Endodermal cell (in vitro differentiated cells): ENCODE measurements around the gene AGBL3. TPM values are rescaled to one million over a fixed set of nuclear protein-coding genes. Genes with fewer than 3 reads are reported as not detected.

ENCODE experiments used
- DNase-seq: peaks from one replicate; pipeline ENCODE4 v3.0.0-alpha.2; 2017
- H3K27ac ChIP-seq: 2 replicates; pipeline ENCODE4 v1.5.1; 2013; ENCODE audit warnings: mild to moderate bottlenecking, low read depth, low read length, moderate library complexity
- H3K27me3 ChIP-seq: 2 replicates; pipeline ENCODE4 v1.6.1; 2013; ENCODE audit warnings: mild to moderate bottlenecking, low read length, moderate library complexity; ENCODE audit not compliant: insufficient read depth, control insufficient read depth, poor library complexity, severe bottlenecking
- H3K36me3 ChIP-seq: 2 replicates; pipeline ENCODE4 v1.7.0; 2013; ENCODE audit warnings: mild to moderate bottlenecking, low read length, moderate library complexity; ENCODE audit not compliant: control insufficient read depth, insufficient read depth
- H3K4me1 ChIP-seq: one replicate; pipeline ENCODE4 v1.7.0; 2013; ENCODE audit warnings: low read length; ENCODE audit not compliant: control insufficient read depth, insufficient read depth
- H3K4me3 ChIP-seq: 2 replicates; pipeline ENCODE4 v1.5.1; 2013; ENCODE audit warnings: mild to moderate bottlenecking, low read length, moderate library complexity
- H3K9ac ChIP-seq: 2 replicates; pipeline ENCODE4 v1.6.1; 2013; ENCODE audit warnings: mild to moderate bottlenecking, low read length, moderate library complexity; ENCODE audit not compliant: poor library complexity, severe bottlenecking; ENCODE audit errors: extremely low read depth
- H3K9me3 ChIP-seq: 2 replicates; pipeline ENCODE4 v1.6.1; 2013; ENCODE audit warnings: mild to moderate bottlenecking, low read length, moderate library complexity; ENCODE audit not compliant: control insufficient read depth
- H3K27ac Mint-ChIP-seq: 2 replicates; pipeline ENCODE4 v1.8.0; 2020; ENCODE audit warnings: mixed read lengths
- H3K27me3 Mint-ChIP-seq: 2 replicates; pipeline ENCODE4 v1.8.0; 2021; ENCODE audit warnings: mild to moderate bottlenecking, mixed read lengths; ENCODE audit not compliant: insufficient read depth
- H3K36me3 Mint-ChIP-seq: 2 replicates; pipeline ENCODE4 v1.8.0; 2020; ENCODE audit warnings: low read depth, mixed read lengths
- H3K4me1 Mint-ChIP-seq: 2 replicates; pipeline ENCODE4 v1.8.0; 2020; ENCODE audit warnings: mixed read lengths
- H3K4me3 Mint-ChIP-seq: 2 replicates; pipeline ENCODE4 v1.8.0; 2020; ENCODE audit warnings: mild to moderate bottlenecking, moderate library complexity, mixed read lengths
- H3K9me3 Mint-ChIP-seq: 2 replicates; pipeline ENCODE4 v1.8.0; 2020; ENCODE audit warnings: mild to moderate bottlenecking, mixed read lengths
- WGBS, 2 experiments: methylation state at CpG; one replicate each; pipeline versions ENCODE4 v1.1.5 to v1.1.7; 2013; ENCODE audit warnings: missing lambda C conversion rate in 2 of 2, mixed read lengths in 1 of 2; ENCODE audit not compliant: insufficient coverage in 1 of 2, insufficient read length in 1 of 2; 5-methylcytosine and 5-hydroxymethylcytosine counted together
- total RNA-seq, 2 donors: library from RNA; stranded (reverse); fragmentation: NEBNext Ultra II Directional in 1 of 2; extraction: Animal tissue kit (Norgen Biotek cat#: 25700) in 1 of 2; gene quantifications; 2 replicates in 1 of 2; 3 replicates in 1 of 2; pipeline ENCODE4 v1.2.1, GENCODE V29; 2021
- TF ChIP-seq, protein P1 (sequence below): fragments of 200-600 bp; sonication (generic); conservative IDR thresholded peaks from 2 replicates; pipeline ENCODE4 v1.5.0; 2021; ENCODE audit warnings: antibody characterized with exemption, mild to moderate bottlenecking

The AGBL3 gene
- total RNA-seq, 2 donors from 2014 or later = 2.6 to 5.0 TPM

- no peaks in the 10 kb centered on the region for H3K4me1 ChIP-seq
- DNase-seq = no peak
- no peak overlapping the region for H3K4me3 ChIP-seq
- no peak overlapping the region for H3K9ac ChIP-seq
- Mint-ChIP-seq H3K36me3 (peaks cover 63% of the 10 kb centered on the region), H3K4me3 (no peak overlapping the region), H3K27me3 (no peaks in the 10 kb centered on the region), H3K9me3 (peaks cover 9% of the 10 kb centered on the region), H3K27ac (no peak overlapping the region), H3K4me1 (peaks cover 11% of the 10 kb centered on the region)
- TF ChIP-seq, protein P1, sequence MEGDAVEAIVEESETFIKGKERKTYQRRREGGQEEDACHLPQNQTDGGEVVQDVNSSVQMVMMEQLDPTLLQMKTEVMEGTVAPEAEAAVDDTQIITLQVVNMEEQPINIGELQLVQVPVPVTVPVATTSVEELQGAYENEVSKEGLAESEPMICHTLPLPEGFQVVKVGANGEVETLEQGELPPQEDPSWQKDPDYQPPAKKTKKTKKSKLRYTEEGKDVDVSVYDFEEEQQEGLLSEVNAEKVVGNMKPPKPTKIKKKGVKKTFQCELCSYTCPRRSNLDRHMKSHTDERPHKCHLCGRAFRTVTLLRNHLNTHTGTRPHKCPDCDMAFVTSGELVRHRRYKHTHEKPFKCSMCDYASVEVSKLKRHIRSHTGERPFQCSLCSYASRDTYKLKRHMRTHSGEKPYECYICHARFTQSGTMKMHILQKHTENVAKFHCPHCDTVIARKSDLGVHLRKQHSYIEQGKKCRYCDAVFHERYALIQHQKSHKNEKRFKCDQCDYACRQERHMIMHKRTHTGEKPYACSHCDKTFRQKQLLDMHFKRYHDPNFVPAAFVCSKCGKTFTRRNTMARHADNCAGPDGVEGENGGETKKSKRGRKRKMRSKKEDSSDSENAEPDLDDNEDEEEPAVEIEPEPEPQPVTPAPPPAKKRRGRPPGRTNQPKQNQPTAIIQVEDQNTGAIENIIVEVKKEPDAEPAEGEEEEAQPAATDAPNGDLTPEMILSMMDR = no peak
- H3K36me3 ChIP-seq = peaks cover 48% of the 10 kb centered on the region
- 85 to 89% methylated on average over 8 to 12 of the region's 12 CpGs for WGBS, 2 experiments
- no peak overlapping the region for H3K27ac ChIP-seq
- no peaks in the 10 kb centered on the region for H3K27me3 ChIP-seq
- peaks cover 13% of the 10 kb centered on the region for H3K9me3 ChIP-seq
These were observed 181.1 kb downstream of the AGBL3 start for GRCh38 chr7:135167365-135167917.

DNA sequence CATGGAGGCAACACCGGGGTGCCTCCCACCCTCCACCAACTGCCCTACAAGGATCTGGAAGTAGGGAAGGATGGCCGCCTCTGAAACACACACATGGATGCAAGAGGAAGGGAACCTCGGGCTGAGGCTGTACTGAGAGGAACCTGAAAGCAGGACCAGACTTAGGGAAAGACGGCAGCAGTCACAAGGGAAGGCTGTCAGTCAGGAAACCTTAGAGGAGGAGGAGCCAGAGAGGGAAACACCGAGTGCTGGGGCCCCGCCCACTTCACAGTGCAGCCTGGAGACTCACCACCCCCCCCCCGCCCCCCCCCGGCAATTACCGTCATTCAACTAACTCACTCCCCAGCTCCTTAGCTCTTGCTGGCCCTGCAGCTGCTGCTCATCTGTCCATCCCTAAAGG is 181.7 kb downstream of the AGBL3 start:
- H3K9me3 ChIP-seq = peaks cover 7% of the 10 kb centered on the region
- no peak overlapping the region for H3K27ac ChIP-seq
- H3K36me3 ChIP-seq = peaks cover 48% of the 10 kb centered on the region
- Mint-ChIP-seq H3K4me1 (peaks cover 11% of the 10 kb centered on the region), H3K4me3 (no peak overlapping the region), H3K9me3 (peaks cover 3% of the 10 kb centered on the region), H3K36me3 (peaks cover 57% of the 10 kb centered on the region), H3K27me3 (no peaks in the 10 kb centered on the region), H3K27ac (no peak overlapping the region)
- no peaks in the 10 kb centered on the region for H3K4me1 ChIP-seq
- TF ChIP-seq, protein P1 = no peak
- 84 to 96% methylated on average over 3 to 4 of the region's 9 CpGs for WGBS, 2 experiments
- H3K4me3 ChIP-seq = no peak overlapping the region
- no peak overlapping the region for H3K9ac ChIP-seq
- no peaks in the 10 kb centered on the region for H3K27me3 ChIP-seq
- DNase-seq = no peak

DNA sequence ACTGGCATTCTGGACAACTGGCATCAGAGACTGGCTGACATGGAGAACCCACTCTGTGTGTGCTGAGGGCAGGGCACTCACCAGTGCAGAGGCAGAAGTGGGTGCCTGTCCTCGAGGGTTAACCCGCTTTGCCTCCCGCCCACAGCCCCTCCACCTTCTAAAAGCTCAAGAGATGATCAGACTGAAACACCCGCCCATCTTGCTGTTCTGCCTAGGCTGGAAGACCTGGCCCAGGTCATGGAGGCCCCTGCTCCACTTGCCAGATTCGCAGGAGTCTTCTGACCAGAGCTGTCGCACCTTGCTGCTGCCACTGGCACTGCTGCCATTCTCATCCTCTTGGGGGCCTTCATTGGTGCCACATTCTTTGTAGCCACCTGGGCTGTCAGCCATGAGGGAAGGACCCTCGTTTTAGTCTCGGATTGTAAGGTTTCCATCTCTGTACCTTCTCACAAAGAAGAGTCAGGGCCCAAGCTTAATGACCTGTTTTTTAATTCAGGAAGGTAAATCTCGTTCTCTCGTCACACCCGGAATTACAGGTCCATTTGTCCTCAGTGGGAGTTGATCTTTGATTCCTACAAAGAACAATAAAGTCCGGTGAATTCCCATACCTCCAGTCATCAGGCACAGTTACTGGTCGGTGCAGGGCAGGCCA is 182.3 kb downstream of the AGBL3 start:
- DNase-seq = no peak
- H3K27me3 ChIP-seq = no peaks in the 10 kb centered on the region
- Mint-ChIP-seq H3K27me3 (no peaks in the 10 kb centered on the region), H3K27ac (peak overlapping the region; percentile 90), H3K4me3 (peak overlapping the region; percentile 76), H3K36me3 (peaks cover 55% of the 10 kb centered on the region), H3K4me1 (peaks cover 11% of the 10 kb centered on the region), H3K9me3 (peaks cover 3% of the 10 kb centered on the region)
- TF ChIP-seq, protein P1 = no peak
- no peak overlapping the region for H3K9ac ChIP-seq
- WGBS, 2 experiments = 92 to 93% methylated on average over 10 to 13 of the region's 13 CpGs
- no peaks in the 10 kb centered on the region for H3K4me1 ChIP-seq
- no peak overlapping the region for H3K27ac ChIP-seq
- peaks cover 2% of the 10 kb centered on the region for H3K9me3 ChIP-seq
- H3K4me3 ChIP-seq = peak overlapping the region; percentile 90
- peaks cover 47% of the 10 kb centered on the region for H3K36me3 ChIP-seq
